HG03060 (cell line): ENCODE results near the gene RNF186.
"Not testable (repeated sequence)": the region's sequence is repeated elsewhere in the genome, so short reads cannot be mapped to it uniquely, and the experiment has no call there.

Experiments used
- ATAC-seq: cut with Tn5 transposase; IDR thresholded peaks from one replicate; pipeline ENCODE4 v1.9.1; 2021; ENCODE audit warnings: low read depth, moderate number of reproducible peaks; ENCODE audit not compliant: unreplicated experiment

Gene RNF186

GRCh38 chr1:19825298-19825697 lies 10.2 kb upstream of the RNF186 start:
- ATAC-seq, result no peak

- no peak for ATAC-seq
Measured at GRCh38 chr1:19824541-19824940, 9.5 kb upstream of the RNF186 start.

- no peak for ATAC-seq
Measured at GRCh38 chr1:19824036-19824435, 9.0 kb upstream of the RNF186 start.

- no peak for ATAC-seq
Measured at GRCh38 chr1:19819701-19820100, 4.6 kb upstream of the RNF186 start.

GRCh38 chr1:19818324-19818723 lies 3.2 kb upstream of the RNF186 start:
- no peak for ATAC-seq

- ATAC-seq, result no peak
Measured at GRCh38 chr1:19817160-19817559, 2.1 kb upstream of the RNF186 start.

GRCh38 chr1:19816737-19817086 lies 1.6 kb upstream of the RNF186 start:
- not testable (repeated sequence) for ATAC-seq

- ATAC-seq, result no peak
Measured at GRCh38 chr1:19815801-19816736, 986 bp upstream of the RNF186 start.

GRCh38 chr1:19814244-19814661 lies 830 bp downstream of the RNF186 start:
- no peak for ATAC-seq

- no peak for ATAC-seq
Measured at GRCh38 chr1:19813643-19813960, 1.5 kb downstream of the RNF186 start.

GRCh38 chr1:19812875-19813642 lies 2.0 kb downstream of the RNF186 start:
- no peak for ATAC-seq

- ATAC-seq, result no peak
Measured at GRCh38 chr1:19811206-19811851, 3.8 kb downstream of the RNF186 start.

- no peak for ATAC-seq
Measured at GRCh38 chr1:19809044-19809750, 5.9 kb downstream of the RNF186 start.

GRCh38 chr1:19808351-19808750 lies 6.7 kb downstream of the RNF186 start:
- ATAC-seq, result no peak

GRCh38 chr1:19804831-19805251 lies 10.2 kb downstream of the RNF186 start:
- no peak for ATAC-seq

GRCh38 chr1:19802269-19802668 lies 12.8 kb downstream of the RNF186 start:
- ATAC-seq, result no peak

GRCh38 chr1:19800076-19800804 lies 14.8 kb downstream of the RNF186 start:
- no peak for ATAC-seq

GRCh38 chr1:19799230-19800075 lies 15.6 kb downstream of the RNF186 start, which contains the start of gene TMCO4:
TMCO4 (minus strand) TSS chr1:19799916; CDS start chr1:19780758, 19,158 bp downstream.
- no peak for ATAC-seq
